KMS-11 (cell line): ENCODE results near the gene RCAN2.

Experiments used
- H2AFZ ChIP-seq: fragments of 200-600 bp; sonication (generic); 2 replicates; pipeline ENCODE4 v1.6.1; 2016; ENCODE audit warnings: antibody characterized with exemption, mixed run types, low read depth
- H3K27ac ChIP-seq: fragments of 200-600 bp; sonication (generic); 2 replicates; pipeline ENCODE4 v1.6.1; 2016; ENCODE audit warnings: mild to moderate bottlenecking, mixed run types
- H3K27me3 ChIP-seq: fragments of 200-600 bp; sonication (generic); 2 replicates; pipeline ENCODE4 v1.6.1; 2017; ENCODE audit warnings: mild to moderate bottlenecking, low read depth, mixed run types, moderate library complexity; ENCODE audit not compliant: insufficient read depth
- H3K36me3 ChIP-seq: fragments of 200-600 bp; sonication (generic); 2 replicates; pipeline ENCODE4 v1.6.1; 2017; ENCODE audit warnings: mild to moderate bottlenecking, mixed run types; ENCODE audit not compliant: insufficient read depth
- H3K4me1 ChIP-seq: fragments of 200-600 bp; sonication (generic); 2 replicates; pipeline ENCODE4 v1.6.1; 2016; ENCODE audit warnings: mild to moderate bottlenecking, low read depth, mixed run types; ENCODE audit not compliant: poor library complexity, severe bottlenecking
- H3K4me2 ChIP-seq: fragments of 200-600 bp; sonication (generic); 2 replicates; pipeline ENCODE4 v1.7.0; 2016; ENCODE audit warnings: mild to moderate bottlenecking, mixed run types
- H3K4me3 ChIP-seq: fragments of 200-600 bp; sonication (generic); IDR thresholded peaks from 2 replicates; pipeline ENCODE4 v1.6.1; 2017; ENCODE audit warnings: low read depth, low read length, mixed read lengths; ENCODE audit not compliant: insufficient read depth
- H3K79me2 ChIP-seq: fragments of 200-600 bp; sonication (generic); 2 replicates; pipeline ENCODE4 v1.6.1; 2016; ENCODE audit warnings: low read depth, mixed run types; ENCODE audit not compliant: insufficient read depth
- H3K9ac ChIP-seq: fragments of 200-600 bp; sonication (generic); 2 replicates; pipeline ENCODE4 v1.6.1; 2016; ENCODE audit warnings: mild to moderate bottlenecking, mixed run types
- H4K20me1 ChIP-seq: fragments of 200-600 bp; sonication (generic); 2 replicates; pipeline ENCODE4 v1.6.1; 2016; ENCODE audit warnings: mild to moderate bottlenecking, mixed run types; ENCODE audit not compliant: insufficient read depth
- TF ChIP-seq, protein P1 (sequence below): fragments of 200-600 bp; sonication (generic); conservative IDR thresholded peaks from 2 replicates; pipeline ENCODE4 v1.6.1; 2017; ENCODE audit warnings: low read depth, mild to moderate bottlenecking, antibody characterized with exemption, low read length, moderate library complexity, mixed read lengths

Gene RCAN2

DNA sequence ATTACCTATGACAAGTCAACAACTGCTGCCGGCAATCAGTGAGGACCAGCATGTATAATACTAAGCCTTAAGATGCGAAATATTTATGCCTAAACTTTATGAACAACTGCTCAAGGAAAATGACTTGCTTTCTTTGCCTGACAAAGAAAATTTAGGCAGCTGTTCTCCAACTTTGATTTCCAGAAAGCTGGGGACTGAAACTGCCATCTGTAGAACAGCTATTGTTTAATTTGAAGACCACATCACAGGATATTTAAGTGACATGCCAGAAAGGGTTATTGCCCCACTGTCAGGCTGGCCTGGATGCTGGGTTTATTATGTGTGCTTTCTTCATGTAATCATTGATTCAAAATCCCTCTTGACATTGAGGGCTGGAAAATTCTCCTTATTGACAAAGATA lies 166.5 kb downstream of the RCAN2 start:
- no peak overlapping the region for H2AFZ ChIP-seq
- no peaks in the 10 kb centered on the region for H3K79me2 ChIP-seq
- no peaks in the 10 kb centered on the region for H3K4me1 ChIP-seq
- TF ChIP-seq, protein P1, sequence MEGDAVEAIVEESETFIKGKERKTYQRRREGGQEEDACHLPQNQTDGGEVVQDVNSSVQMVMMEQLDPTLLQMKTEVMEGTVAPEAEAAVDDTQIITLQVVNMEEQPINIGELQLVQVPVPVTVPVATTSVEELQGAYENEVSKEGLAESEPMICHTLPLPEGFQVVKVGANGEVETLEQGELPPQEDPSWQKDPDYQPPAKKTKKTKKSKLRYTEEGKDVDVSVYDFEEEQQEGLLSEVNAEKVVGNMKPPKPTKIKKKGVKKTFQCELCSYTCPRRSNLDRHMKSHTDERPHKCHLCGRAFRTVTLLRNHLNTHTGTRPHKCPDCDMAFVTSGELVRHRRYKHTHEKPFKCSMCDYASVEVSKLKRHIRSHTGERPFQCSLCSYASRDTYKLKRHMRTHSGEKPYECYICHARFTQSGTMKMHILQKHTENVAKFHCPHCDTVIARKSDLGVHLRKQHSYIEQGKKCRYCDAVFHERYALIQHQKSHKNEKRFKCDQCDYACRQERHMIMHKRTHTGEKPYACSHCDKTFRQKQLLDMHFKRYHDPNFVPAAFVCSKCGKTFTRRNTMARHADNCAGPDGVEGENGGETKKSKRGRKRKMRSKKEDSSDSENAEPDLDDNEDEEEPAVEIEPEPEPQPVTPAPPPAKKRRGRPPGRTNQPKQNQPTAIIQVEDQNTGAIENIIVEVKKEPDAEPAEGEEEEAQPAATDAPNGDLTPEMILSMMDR = no peak
- no peak overlapping the region for H3K4me3 ChIP-seq
- no peaks in the 10 kb centered on the region for H3K36me3 ChIP-seq
- H4K20me1 ChIP-seq = no peaks in the 10 kb centered on the region
- no peak overlapping the region for H3K4me2 ChIP-seq
- H3K9ac ChIP-seq = no peak overlapping the region
- H3K27me3 ChIP-seq = no peaks in the 10 kb centered on the region
- no peak overlapping the region for H3K27ac ChIP-seq

GRCh38 chr6:46323966-46324622 lies 167.2 kb downstream of the RCAN2 start:
- TF ChIP-seq, protein P1 = no peak
- no peak overlapping the region for H3K27ac ChIP-seq
- H3K27me3 ChIP-seq = no peaks in the 10 kb centered on the region
- no peak overlapping the region for H3K4me3 ChIP-seq
- H3K9ac ChIP-seq = no peak overlapping the region
- H2AFZ ChIP-seq = no peak overlapping the region
- no peaks in the 10 kb centered on the region for H3K4me1 ChIP-seq
- no peak overlapping the region for H3K4me2 ChIP-seq
- H3K36me3 ChIP-seq = no peaks in the 10 kb centered on the region
- no peaks in the 10 kb centered on the region for H4K20me1 ChIP-seq
- H3K79me2 ChIP-seq = no peaks in the 10 kb centered on the region

DNA sequence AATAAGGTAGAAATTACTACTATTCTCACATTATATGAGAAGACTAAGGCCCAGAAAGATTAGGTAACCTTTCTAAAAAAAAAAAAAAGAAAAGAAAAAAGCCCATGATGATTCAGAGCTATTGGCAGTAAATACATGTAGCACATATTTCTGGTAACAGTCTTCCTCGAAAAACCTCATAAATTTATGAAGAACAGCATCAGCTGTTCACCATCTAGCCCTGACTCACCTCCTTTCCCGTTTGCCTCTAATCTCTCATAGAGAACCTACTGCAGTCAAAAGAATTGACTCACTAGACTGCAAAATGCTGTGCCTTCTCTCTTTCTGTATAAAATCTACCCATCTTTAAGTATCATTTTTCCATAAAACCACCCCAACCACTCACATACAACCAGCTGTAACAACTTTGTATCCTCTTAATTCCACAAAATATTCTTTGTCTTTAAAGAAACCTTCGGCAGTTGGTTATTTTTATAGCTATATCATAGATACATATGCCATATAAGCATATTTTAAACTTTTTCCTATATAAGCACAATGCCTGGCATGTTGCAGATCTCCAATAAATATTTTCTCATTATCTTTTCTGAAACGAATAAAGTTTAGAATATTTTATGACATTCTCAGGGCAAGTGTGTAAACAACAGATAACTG lies 167.8 kb downstream of the RCAN2 start:
- TF ChIP-seq, protein P1 = no peak
- Histone ChIP-seq H3K27me3 (no peaks in the 10 kb centered on the region), H3K27ac (no peak overlapping the region), H3K36me3 (no peaks in the 10 kb centered on the region), H3K4me1 (no peaks in the 10 kb centered on the region), H3K79me2 (no peaks in the 10 kb centered on the region), H3K9ac (no peak overlapping the region), H3K4me2 (no peak overlapping the region), H2AFZ (no peak overlapping the region), H3K4me3 (no peak overlapping the region), H4K20me1 (no peaks in the 10 kb centered on the region)

DNA sequence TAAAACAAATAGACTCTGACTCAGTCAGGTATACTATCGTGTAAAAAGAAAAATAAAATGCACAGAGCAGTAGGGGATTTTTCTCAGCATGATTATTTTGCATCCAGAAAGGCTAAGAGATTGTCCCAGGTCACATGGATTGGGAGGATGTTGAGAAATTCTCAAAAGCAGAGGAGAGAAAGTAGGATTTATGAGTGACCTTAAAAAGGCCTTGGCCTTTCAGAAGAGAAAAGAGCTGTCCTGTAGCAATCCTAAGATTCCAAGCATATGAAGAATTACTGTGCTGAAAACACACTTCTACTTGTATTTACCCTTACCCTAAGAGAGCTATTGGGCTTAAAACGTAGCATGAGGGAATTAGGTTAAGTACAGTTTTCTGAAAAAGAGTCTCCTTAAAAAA lies 170.7 kb downstream of the RCAN2 start:
- Histone ChIP-seq H3K36me3 (no peaks in the 10 kb centered on the region), H3K79me2 (no peaks in the 10 kb centered on the region), H3K9ac (no peak overlapping the region), H4K20me1 (no peaks in the 10 kb centered on the region), H3K4me1 (no peaks in the 10 kb centered on the region), H2AFZ (no peak overlapping the region), H3K4me3 (no peak overlapping the region), H3K27me3 (no peaks in the 10 kb centered on the region), H3K27ac (no peak overlapping the region), H3K4me2 (no peak overlapping the region)
- TF ChIP-seq, protein P1 = no peak
